GM21529 (cell line): ENCODE data around the gene TOR3A.
A peak's percentile ranks its signal among the peaks of the same experiment; 100 is the strongest.
"Not testable (repeated sequence)": the region's sequence is repeated elsewhere in the genome, so short reads cannot be mapped to it uniquely, and the experiment has no call there.

Experiments used
- ATAC-seq: cut with Tn5 transposase; IDR thresholded peaks from one replicate; pipeline ENCODE4 v1.9.1; 2021; ENCODE audit not compliant: unreplicated experiment

The TOR3A gene, protein sequence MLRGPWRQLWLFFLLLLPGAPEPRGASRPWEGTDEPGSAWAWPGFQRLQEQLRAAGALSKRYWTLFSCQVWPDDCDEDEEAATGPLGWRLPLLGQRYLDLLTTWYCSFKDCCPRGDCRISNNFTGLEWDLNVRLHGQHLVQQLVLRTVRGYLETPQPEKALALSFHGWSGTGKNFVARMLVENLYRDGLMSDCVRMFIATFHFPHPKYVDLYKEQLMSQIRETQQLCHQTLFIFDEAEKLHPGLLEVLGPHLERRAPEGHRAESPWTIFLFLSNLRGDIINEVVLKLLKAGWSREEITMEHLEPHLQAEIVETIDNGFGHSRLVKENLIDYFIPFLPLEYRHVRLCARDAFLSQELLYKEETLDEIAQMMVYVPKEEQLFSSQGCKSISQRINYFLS

DNA sequence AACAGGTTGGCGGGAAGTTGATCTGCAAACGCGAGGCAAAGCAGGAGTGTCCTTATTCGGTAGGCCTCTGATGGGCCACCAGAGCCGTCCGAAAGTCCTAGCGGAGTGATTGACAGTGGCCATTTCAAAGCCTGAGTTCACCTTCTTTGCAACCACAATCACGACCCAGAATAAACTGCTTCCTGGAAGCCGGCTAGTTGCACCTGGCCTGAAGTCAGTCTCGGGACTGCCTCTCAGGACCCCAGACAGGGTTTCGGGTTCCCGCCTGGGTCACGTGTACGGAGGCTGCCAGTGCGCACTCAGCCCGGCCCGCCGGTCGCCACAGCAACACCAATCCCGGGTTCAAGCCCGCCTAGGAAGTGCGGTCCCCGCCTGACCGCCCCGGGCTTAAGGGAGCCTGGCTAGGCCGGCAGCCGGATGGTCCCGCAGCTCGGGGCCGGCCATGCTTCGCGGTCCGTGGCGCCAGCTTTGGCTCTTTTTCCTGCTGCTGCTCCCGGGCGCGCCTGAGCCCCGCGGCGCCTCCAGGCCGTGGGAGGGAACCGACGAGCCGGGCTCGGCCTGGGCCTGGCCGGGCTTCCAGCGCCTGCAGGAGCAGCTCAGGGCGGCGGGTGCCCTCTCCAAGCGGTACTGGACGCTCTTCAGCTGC, at the start of gene TOR3A:
Gene TOR3A (plus strand): TSS at position 384 of the 646 bp plus-strand sequence. CDS start 59 bp downstream, at position 443.
- peak; percentile 87 for ATAC-seq

DNA sequence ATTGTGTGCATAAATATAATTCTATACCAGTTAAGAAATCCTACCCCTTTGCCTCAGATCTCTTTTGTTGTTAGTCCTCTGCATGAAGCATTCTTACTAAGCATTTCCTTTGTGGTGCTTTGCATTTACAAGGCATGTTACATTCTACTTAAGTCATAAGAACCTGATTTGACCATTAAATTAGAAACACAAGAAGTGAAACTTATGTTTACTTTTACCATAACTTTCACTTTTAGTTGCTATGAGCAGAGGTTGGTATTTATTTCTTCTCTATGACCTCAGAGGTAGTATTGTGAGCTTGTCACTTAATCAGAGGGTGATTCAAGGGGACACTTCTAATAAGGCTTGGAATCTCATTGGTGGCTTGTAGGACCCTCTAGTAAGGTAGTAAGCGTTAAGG, 47.1 kb upstream of the TOR3A start:
- ATAC-seq: peak; percentile 77

DNA sequence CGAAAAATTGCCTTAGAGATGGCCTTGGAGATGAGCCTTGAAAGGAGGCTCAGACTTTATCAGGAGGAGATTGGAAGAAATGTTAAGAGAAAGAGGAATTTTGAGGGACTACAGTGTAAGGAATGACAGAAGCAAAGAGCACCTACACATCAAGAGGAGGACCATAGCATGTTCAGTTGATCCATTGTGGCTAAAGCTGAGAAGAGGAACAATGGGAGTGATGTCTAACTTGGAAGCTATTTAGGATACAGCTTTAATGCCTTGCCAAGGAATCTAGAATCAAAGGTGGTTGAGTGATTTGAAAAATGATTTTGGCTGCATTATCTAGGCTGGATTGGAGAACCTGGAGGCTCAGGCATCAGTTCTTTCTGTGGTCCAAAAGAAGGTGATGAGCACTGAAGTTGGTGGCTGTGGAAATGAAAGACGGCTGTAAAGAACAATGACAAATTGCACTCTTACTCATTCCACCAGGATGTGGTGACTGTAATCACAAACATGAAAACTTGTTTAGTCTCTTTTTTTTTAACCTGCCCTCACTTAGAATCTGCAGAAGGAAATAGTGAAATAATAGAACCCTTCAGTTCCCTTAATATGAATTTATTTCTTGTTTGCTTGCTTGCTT, 44.9 kb upstream of the TOR3A start:
- ATAC-seq: peak; percentile 50

DNA sequence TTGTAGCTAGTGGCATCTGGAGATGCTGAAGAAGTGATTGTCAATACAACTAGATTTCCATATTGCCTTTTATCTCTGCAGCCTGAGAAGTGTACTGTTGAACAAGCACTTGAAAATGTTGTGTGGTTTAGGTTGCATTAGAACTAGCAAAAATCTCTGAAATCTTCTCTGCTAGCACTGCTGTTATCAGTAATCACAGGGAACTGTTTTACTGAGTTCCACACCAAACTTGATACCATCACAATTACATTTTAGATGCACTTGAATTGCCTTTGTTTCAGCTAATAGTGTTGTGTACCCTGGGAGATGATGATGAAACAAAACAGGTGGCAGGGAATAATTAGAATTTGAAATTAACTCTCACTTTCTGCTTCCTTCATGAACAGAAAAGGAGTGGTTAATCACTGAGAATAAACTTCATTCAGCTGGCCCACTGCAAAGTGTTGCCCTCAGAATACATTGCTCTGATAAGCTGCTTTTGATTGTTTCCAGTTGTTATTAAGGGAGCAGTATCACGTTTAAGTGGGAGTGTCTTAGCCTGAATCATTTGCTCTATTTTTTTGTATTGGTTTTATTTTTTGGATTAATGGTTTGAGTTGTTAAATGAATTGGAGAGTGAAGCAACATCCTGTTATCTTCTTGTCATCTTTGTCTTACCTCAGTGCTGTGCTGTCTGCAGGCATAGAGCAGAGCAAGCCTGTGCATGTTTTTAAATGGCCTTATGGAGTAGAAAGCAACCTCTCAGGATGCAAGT, 43.2 kb upstream of the TOR3A start:
- no peak for ATAC-seq

DNA sequence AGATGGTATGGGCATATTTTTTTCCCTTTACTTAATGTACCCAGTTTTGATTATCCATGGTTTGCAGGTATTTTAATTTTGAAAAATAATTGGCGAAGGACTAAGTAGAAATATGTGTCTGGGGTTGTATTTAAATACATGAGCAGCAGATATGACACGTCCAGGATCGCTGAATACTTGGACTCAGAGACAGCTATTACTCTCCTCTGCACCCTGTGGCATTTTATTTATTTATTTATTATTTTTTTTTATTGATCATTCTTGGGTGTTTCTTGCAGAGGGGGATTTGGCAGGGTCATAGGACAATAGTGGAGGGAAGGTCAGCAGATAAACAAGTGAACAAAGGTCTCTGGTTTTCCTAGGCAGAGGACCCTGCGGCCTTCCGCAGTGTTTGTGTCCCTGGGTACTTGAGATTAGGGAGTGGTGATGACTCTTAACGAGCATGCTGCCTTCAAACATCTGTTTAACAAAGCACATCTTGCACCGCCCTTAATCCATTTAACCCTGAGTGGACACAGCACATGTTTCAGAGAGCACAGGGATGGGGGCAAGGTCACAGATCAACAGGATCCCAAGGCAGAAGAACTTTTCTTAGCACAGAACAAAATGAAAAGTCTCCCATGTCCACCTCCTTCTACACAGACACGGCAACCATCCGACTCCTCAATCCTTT, 42.2 kb upstream of the TOR3A start:
- ATAC-seq: not testable (repeated sequence)

DNA sequence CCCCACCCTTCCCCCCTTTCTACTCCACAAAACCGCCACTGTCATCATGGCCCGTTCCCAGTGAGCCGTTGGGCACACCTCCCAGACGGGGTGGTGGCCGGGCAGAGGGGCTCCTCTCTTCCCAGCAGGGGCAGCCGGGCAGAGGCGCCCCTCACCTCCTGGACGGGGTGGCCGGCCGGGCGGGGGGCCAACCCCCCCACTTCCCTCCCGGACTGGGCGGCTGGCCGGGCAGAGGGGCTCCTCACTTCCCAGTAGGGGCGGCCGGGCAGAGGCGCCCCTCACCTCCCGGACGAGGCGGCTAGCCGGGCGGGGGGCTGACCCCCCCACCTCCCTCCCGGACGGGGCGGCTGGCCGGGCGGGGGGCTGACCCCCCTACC, 41.7 kb upstream of the TOR3A start:
- not testable (repeated sequence) for ATAC-seq

DNA sequence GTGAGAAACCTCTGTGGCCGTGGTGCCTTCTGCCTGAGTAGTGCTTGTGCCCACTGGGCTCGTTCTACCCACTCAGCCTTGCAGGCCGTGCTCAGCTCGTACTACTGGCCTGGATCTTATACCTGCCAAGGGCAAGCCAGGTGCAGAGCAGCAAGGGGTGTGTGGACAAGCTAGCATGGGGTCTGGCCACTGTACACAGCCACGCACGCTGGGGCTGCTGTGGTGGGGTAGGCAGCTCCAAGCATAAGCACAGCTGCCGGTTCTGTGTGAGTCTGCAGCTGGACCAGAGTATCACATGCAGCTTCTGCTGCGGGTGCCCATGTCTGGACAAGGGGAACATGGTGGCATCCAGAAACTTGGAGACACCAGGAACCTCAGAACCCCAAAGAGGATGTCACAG, 39.8 kb upstream of the TOR3A start:
- ATAC-seq: no peak

DNA sequence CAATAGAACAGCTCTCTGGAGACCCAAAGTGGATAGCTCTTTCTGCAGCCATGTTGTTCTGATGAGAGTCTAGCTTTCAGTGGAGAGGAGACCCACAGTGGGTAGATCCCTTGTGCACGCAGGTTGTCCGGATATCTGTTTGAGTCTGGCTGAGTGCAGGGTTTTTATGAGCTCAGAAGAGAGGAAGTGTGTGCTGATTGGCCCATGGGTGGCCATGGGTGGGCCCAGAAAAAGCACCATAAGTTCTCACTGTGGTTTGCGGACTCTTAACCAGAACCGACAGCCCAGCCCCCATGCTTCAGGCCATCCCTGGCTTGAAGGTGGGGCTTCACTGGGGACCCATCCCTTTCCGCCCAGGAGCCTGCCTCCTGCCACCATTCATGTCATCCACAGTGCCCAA, 39.2 kb upstream of the TOR3A start:
- ATAC-seq: no peak

DNA sequence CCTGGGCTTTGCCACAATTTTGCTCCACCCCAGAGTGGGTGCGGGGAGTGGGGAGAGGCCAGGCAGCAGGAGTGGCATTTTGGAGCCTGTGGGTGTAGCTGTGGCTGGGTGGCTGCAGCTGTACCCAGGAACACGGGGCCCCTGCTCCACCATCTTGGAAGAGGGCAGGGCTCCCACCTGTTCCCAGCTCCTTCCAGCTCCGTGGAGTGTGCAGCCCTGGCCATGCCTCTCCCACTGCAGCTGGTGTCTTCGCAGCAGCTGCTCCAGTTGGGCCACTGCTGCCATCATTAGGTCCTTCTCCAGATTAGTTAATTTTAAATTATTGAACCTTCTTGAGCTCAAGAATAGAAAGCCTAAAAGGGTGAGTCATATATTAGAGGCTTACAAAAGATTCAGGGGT, 38.6 kb upstream of the TOR3A start:
- no peak for ATAC-seq

DNA sequence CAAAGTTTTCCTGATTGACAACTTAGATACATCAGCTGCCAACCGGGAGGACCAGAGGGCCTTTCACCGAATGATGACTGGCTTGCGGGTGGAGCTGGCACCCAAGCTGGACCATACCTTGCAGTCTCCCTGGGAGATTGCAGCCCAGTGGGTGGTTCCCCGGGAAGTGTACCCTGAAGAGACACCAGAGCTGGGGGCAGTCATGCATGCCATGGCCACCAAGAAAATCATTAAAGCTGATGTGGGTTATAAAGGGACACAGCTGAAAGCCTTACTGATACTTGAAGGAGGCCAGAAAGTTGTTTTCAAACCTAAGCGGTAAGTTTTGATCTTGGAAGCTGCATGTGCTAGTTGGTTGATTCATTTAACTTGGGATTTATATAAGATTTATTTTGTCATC, 38.0 kb upstream of the TOR3A start:
- ATAC-seq: no peak

DNA sequence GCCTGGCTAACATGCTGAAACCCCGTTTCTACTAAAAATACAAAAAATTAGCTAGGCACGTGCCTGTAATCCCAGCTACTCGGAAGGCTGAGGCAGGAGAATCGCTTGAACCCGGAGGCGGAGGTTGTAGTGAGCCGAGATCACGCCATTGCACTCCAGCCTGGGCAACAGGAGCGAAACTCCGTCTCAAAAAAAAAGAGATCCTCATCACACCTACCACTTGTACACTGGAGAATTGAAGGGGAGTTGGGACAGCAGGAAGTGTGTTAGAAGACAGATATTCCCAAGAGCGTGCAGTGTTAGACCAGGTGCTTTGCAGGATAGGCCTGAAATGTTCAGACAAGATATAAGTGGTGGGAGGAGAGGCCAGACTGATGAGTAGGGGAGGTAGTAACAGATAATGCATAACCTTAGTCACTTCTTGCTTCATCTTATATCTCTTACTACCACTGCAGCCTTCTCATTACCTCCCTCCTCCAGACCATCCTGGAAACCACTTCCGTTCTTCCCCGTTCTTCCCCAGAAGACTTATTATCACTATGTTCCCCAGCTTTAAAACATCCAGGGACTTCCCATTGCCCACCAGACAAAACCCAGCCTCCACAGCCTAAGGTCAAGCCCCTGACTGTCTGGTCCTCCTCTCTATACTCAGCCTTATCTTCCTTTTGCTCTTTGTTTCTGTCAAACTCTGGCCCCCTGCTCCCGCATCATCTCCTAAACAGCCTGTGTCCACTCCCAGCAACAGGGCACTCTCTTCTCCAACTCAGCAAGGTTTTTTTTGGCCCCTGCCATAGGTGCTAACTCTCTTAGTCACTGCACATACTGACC, 34.8 kb upstream of the TOR3A start:
- no peak for ATAC-seq

DNA sequence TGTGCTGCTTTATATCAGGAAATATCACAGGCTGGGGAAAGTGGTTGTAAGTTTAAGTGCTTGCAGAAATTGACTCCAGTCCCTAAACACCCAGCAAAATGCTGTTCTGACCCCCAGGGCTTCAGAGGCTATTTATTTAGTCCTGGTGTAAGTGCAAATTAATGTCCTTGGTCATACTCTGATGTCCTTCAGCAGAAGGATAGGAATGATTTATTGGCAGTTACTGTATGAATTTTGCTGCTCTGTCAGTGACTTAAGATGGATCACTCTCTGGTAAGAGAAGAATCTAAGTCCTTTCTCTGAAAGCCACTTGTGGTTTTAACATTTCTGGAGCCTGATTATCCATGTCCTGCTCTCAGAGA, 34.3 kb upstream of the TOR3A start:
- no peak for ATAC-seq

DNA sequence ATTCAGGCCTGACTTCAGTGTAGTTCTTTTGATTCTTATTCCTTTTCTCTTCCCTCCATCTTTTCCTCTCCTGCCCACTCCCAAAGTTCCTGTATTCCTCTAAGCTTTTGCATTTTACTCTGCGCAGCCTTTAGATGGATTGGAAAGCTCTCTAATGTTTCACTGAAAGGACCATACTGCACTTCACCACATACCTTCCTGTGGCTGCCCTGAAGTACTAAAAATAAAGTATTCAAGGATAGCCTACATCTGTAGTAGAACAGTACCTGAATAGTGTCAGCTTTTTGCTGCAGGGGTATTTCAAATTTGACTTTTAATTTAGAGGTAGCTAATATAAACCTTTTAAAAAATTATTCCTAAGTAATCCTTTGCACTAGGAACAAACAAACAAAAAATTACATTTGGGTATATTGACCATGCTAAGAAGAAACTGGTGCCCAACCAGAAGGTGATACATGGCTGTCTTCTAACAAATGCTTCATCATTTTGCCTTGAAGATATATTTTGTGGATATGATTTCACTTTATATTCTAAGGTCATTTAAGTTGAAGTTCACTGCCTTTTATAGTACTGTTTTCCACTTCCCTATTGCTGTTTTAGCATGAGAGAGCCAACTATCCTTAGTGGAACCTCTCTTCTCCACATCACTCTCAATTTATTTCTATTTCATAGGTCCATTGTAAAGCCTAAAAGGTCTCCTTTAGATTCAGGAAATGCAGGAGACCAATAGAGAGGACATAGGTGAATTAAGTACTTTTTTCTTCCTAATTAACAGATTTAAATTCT, 33.3 kb upstream of the TOR3A start:
- ATAC-seq: no peak

DNA sequence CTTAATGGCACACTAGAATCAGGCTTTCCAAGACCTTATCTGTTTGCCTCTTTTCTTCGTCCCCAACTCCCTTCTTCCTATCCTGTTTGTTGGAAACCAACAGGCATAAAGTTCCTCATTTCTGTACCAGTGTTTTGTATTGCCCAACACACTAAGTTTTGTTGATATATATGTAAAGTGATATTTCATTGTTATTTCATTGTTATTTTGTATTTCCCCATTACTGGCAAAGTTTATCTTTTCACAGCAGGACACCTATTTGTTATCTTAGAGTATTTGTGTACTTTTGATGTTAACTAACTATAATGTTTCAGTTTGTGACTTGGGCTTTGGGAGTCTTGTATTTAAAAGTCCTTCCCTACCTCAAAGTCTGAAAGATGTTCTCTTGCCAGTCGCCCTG, 29.1 kb upstream of the TOR3A start:
- ATAC-seq: no peak

DNA sequence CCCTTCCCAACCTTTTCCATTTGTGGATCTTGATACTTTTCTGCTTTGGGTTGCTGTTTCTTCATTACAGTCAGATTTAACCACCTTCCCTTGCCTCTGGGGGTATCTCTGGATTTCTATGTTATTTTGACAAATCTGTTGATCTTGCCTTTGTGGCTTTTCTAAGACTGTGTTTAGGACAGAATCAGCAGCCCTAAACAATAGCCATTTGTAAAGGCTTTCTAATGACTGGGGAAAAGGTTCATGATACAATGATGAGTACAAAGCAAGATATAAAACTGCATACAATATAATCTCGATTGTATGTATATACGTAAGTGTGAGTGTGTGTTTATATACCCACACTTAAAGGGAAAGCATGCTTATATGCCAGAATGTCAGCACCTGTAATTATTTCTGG, 28.4 kb upstream of the TOR3A start:
- no peak for ATAC-seq

DNA sequence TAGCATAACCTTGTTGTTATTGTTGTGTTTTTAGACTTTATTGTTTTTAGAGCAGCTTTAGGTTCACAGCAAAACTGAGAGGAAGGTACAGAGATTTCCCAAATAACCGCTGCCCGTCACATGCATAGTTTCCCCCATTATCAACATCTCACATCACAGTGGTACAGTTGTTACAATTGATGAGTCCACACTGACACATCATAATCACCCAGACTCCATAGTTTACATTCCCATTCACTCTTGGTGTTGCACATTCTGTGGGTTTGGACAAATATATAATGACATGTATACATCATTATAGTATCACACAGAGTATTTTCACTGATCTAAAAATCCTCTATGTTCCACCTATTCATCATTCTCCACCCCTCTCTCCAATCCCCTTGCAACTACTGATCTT, 25.9 kb upstream of the TOR3A start:
- ATAC-seq: no peak

DNA sequence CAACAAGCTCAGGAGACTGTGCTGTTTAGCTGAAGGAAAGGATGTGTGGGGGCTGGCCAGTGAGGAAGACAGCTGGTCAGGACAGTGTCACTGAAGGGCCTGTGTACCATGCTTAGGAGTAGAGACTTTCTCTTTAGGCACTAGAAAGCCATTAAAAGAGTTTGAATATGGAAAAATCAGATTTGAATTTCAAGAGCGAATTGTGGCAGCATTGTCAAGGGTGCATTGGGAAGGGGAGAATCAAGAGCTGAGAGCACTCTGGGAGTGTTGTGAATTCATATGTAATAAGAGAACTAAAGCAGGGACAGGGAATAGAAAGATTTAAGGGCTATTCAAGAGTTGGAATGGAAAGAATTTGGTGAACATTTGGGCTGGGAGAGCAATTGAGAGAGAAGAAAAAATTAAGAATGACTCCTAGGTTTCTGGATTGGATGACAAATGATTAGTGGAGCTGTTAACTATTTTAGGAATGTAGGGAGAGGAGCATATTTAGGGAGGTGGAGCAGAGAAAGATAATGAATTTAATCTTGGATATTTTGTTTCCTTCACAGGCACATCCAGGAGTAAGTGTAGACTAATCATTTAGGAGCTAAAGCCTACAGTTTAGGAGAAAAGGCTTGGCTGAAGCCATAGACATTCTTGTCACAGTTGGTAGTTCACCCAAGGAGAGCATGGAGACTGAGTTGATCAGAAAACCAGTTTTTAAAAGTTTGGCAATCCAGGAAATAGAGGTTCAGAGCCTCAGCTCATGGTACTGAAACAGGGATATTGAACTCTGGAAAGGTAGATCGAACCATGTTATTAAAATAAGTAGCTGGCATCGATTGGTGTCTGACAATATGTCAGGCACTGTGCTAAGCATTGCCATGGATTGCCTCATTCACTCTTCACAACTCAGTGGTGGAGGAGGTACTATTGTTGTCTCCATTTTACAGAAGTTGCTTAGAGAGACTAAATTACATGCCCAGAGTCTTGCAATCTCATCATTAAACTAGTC, 23.1 kb upstream of the TOR3A start:
- ATAC-seq: no peak
